HG03439 (cell line): ENCODE results near the gene PMM1.
"Not testable (repeated sequence)": the region's sequence is repeated elsewhere in the genome, so short reads cannot be mapped to it uniquely, and the experiment has no call there.

Experiments used
- ATAC-seq: cut with Tn5 transposase; IDR thresholded peaks from one replicate; pipeline ENCODE4 v1.9.1; 2021; ENCODE audit warnings: mild to moderate bottlenecking, moderate library complexity; ENCODE audit not compliant: unreplicated experiment

The PMM1 gene

GRCh38 chr22:41564563-41564962, 25.1 kb downstream of the PMM1 start:
- ATAC-seq = no peak

DNA sequence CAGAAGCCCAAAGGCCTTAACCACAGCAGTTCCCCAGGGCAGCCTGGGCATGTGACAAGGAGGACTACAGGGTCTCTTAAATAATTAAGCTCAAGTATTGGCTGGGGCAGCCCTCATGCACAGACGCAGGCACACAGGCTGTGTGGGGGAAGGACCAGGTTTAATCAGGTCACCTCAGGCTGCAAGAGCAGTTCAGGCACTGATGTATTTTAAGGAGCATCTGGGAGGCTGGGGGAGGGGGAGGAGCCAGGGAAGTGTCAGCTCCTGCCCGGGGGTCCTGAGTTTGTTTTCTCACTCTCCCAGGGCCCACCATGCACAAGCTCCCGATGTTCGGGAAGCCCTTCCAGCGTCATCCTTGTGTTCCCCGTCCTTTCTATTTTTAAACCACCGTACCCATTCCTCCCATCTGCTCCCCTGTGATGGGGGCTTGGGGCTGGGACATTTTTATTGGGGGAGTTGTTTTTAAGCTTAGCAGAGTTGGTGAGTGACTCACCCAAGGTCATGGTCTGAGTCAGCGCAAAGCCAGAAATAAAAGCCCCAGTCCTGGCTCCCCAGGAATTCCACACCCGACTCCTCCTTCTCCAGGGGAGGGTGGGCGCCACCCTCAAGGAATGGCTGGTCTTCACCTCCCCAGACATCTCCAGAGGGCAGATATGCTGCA, 26.5 kb downstream of the PMM1 start:
- no peak for ATAC-seq

DNA sequence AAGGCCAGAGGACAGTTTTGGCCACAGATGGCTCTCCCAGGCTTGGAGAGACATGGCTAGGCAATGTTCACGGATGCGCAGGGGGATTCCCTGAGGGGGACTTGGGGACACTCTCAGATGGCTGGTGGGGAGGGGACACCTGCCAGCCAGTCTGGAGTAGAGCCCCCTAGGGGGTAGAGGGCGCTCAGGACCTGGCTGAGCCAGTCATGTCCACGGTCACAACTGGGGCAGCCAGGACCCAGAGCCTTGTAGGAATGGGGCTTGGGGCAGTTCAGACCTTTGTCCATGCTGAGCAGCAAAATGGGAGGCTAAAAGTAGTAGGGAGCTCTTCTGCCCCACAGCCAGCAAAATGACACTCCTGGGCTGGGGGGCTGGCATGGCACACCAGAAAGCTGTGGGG, 27.2 kb downstream of the PMM1 start:
- ATAC-seq = no peak

DNA sequence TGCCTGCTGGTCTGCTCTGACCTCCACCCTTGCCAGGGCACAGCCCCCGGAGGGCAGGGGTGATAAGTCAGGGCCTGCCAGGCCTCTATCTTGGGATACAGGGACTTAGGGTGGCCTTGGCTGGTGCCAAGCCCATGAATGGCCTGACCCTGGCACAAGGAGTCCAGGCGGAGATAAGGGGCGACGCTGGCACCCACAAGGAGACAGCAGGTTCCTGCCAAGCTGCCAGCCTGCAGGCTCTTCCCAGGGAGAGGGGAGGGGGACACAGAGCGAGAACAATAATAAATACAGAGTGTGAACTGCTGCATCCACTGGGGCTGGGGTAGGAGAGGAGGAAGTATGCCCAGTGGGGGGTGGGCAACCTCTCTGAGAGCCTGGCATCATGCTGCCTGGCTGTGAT, 27.9 kb downstream of the PMM1 start:
- ATAC-seq = no peak

DNA sequence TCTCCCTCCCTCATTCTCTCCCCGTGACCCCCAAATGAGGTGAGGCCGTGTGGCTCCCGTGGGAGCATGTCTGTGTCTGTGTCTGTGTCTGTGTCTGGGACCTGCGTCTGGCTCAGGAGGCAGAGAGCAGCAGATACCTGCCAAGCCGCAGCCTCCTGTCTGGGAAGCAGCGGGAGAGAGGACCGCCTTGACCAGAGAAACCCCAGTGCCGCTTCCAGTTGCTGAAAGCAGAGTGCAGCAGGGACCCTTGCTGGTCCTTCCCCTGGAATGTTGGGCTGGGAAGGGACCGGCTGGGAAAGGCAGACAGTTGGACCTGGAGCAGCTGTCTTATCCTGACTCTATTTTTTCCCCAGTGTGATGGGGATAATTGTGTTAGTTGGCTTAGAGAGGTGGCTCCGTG, 28.3 kb downstream of the PMM1 start:
- no peak for ATAC-seq

GRCh38 chr22:41560095-41560471, 29.6 kb downstream of the PMM1 start:
- no peak for ATAC-seq

DNA sequence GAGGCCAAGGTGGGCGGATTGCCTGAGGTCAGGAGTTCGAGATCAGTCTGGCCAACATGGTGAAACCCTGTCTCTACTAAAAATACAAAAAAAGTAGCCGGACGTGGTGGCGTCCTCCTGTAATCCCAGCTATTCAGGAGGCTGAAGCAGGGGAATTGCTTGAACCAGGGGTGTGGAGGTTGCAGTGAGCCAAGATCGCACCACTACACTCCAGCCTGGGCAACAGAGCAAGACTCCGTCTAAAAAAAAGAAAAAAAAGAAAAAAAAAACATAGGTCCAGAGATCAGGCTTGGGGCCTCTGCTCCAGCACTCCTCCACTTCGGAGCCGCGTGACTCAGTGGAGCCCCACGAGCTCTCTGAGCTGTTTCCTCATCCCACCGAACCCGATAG, 31.4 kb downstream of the PMM1 start:
- not testable (repeated sequence) for ATAC-seq

- no peak for ATAC-seq
Measured at GRCh38 chr22:41557401-41558240, 32.0 kb downstream of the PMM1 start.

GRCh38 chr22:41556561-41556960, 33.1 kb downstream of the PMM1 start:
- no peak for ATAC-seq

DNA sequence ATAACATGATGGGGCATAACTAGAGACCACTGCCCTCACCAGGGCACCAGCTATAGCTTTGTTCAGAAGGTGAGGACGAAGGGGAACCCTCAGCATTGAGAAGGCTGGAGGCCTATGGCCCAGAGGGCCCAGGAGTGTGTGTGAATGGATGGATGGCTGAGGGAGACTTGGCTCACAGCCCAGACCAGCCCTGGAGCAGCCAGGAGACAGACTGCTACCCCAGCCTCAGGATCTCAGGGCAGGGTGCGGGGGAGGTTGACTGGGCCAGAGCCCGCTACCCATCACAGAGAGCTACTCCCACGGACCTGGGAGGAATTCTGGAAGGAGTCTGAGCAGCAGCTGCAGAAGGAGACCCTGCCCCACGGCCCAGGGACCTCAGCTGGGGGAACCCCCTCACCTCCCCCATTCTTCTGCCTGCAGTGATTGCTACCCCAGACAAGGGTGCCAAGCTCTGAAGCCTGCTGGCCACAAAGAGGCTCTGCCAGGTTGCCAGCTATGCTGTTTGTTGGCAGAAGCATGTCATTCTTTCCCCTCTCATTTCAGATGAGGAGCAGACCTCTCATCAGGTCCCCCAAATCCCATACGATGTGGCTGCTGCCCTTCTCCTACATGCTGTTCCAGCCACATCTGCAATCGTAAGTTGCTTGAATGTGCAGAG, 34.2 kb downstream of the PMM1 start:
- ATAC-seq = no peak

- no peak for ATAC-seq
Measured at GRCh38 chr22:41551877-41552582, 37.6 kb downstream of the PMM1 start.

- no peak for ATAC-seq
Measured at GRCh38 chr22:41550952-41551491, 38.6 kb downstream of the PMM1 start.

DNA sequence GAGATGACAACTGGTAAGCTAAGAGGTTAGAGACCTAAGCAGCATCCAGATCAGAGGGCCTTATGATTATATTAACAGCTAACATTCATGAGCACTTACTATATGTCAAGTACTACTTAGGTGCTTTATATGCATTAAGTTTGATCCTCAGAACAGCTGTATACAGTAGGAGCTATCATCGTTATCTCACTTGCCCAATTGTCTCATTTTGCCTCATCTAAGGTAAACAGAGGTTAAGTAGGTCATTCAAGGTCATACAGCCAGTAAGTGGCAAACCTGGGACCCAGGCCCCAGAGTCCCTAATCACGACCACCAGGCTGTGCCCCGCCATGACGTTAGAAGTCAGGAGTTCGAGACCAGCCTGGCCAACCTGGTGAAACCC, 40.8 kb downstream of the PMM1 start:
- no peak for ATAC-seq

- ATAC-seq = no peak
Measured at GRCh38 chr22:41544671-41545476, 44.8 kb downstream of the PMM1 start.

DNA sequence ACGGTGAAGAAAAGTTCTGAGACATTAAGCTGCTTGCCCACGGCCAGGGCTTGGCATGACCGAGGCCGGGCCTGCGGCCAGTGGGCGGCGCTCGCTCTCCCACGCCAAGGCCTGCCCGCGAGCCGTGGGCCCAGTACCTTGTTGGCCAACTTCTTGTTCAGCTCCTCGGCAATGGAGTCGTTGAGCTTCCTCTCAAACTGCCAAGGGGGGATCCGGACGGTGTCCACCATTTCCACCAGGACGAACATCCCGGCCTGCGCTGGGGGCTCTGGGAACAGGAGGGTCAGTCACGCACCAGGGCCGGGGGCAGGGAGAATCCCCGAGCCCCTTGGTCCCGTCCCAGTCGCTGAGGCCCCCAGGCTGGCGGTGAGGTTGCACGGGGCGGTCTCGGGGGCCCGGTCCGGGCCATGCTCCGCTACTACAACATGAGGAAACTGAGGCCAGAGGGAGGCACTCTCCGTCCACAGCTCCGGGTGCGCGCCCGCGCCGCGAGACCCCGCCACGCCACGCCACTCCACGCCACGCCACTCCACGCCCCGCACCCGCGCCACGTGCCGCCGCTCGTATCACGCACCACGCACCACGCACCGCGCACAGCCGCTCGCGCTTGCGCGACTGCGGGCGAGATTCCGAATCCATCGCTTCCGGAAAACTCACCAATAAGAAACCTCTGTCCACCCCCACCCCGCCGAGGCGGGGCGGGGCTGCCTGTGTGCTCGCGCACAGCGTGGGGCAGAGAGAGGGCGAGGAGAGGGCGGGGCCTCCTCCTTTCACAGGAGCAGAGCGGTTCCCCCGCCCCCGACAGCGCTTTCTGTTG, 45.6 kb downstream of the PMM1 start, which contains the start of gene POLR3H:
Gene POLR3H (minus strand): TSS at position 617 of the 817 bp plus-strand sequence. CDS start 369 bp downstream, at position 248.
- peak; percentile 84 for ATAC-seq

DNA sequence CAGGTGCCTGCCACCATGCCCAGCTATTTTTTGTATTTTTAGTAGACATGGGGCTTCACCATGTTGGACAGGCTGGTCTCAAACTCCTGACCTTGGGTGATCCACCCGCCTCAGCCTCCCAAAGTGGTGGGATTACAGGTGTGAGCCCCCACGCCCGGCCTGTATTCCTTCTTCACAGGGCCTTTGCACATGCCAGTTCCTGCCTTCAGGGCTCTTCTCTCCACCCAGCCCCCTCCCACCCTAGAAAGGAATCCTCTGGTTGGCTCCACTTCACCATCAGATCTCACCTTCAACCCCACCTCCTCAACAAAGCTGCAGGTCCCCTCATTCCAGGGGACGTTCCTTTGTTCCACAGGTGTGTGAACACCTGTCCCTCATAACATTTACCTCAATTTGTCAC, 47.4 kb downstream of the PMM1 start:
- no peak for ATAC-seq

GRCh38 chr22:41541484-41541883, 48.2 kb downstream of the PMM1 start:
- ATAC-seq = no peak

GRCh38 chr22:41540365-41540764, 49.3 kb downstream of the PMM1 start:
- ATAC-seq = no peak

GRCh38 chr22:41540006-41540315, 49.7 kb downstream of the PMM1 start:
- no peak for ATAC-seq
